GM12892 (cell line): ENCODE measurements around the gene ABLIM3.

Experiments used
- POLR2A ChIP-seq: IDR thresholded peaks from 2 replicates; pipeline ENCODE4 v1.6.1; 2011; ENCODE audit warnings: low read depth, low read length, control low read depth
- POLR2AphosphoS5 ChIP-seq: IDR thresholded peaks from 2 replicates; pipeline ENCODE4 v1.6.1; 2011; ENCODE audit warnings: low read depth, low read length, control low read depth
- TAF1 ChIP-seq: IDR thresholded peaks from 2 replicates; pipeline ENCODE4 v1.6.1; 2011; ENCODE audit warnings: low read depth, mild to moderate bottlenecking, control low read depth, low read length, borderline replicate concordance

- TF ChIP-seq POLR2AphosphoS5 (no peak), POLR2A (no peak), TAF1 (no peak)
These were observed 3.3 kb downstream of the ABLIM3 start for GRCh38 chr5:149144637-149145036.
